ENCODE data around the gene FHIT.

- no peak for TF ChIP-seq EZH2 (IDR thresholded peaks at IDR 0.05; ENCODE audit: low read length, unreplicated experiment)
- TF ChIP-seq CTCF (conservative IDR thresholded peaks at IDR 0.05; ENCODE audit: low read depth, low read length) = no peak
These were observed 134.0 kb downstream of the FHIT start for GRCh38 chr3:61117045-61117898.

Data from PC-3 (cell line).